ENCODE data around the gene CCDC186. TPM values are rescaled to one million over a fixed set of nuclear protein-coding genes. Genes with fewer than 3 reads are reported as not detected.

CCDC186 gene
- total RNA-seq, 1 donor, result 22.0 TPM

DNA sequence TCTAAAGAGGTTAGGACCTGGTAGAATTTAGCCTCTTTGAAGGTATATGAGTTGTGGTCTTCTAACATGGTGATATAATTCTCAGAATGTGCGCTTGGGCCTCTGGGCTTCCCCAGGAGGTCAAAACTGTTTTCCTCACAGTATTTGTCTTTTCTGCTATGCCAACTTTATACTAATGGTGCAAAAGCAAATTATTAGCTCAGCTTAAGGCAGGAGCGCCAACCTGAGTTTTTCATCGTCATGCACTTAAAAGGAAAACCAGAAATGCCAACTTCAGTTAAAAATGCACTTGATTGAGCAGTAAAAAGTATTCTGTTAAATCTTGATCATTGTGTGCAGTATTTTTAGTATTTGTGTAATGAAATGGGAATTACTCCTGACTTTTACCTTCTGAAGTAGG is 14.9 kb upstream of the CCDC186 start:
- TF ChIP-seq, protein P1, sequence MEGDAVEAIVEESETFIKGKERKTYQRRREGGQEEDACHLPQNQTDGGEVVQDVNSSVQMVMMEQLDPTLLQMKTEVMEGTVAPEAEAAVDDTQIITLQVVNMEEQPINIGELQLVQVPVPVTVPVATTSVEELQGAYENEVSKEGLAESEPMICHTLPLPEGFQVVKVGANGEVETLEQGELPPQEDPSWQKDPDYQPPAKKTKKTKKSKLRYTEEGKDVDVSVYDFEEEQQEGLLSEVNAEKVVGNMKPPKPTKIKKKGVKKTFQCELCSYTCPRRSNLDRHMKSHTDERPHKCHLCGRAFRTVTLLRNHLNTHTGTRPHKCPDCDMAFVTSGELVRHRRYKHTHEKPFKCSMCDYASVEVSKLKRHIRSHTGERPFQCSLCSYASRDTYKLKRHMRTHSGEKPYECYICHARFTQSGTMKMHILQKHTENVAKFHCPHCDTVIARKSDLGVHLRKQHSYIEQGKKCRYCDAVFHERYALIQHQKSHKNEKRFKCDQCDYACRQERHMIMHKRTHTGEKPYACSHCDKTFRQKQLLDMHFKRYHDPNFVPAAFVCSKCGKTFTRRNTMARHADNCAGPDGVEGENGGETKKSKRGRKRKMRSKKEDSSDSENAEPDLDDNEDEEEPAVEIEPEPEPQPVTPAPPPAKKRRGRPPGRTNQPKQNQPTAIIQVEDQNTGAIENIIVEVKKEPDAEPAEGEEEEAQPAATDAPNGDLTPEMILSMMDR (IDR thresholded peaks at IDR 0.05; ENCODE audit: insufficient read depth, low read depth, low read length), result no peak
- DNase-seq (ENCODE audit: low read depth), result no peak
- no peak overlapping the region for H3K4me3 ChIP-seq (ENCODE audit: low read depth, low read length)

- TF ChIP-seq, protein P1 (IDR thresholded peaks at IDR 0.05; ENCODE audit: insufficient read depth, low read depth, low read length), result no peak
- DNase-seq (ENCODE audit: low read depth), result no peak
These were observed 14.0 kb upstream of the CCDC186 start for GRCh38 chr10:114188001-114188400.

GRCh38 chr10:114184276-114184675 is 10.3 kb upstream of the CCDC186 start:
- DNase-seq (ENCODE audit: low read depth), result no peak
- H3K4me3 ChIP-seq (ENCODE audit: low read depth, low read length), result no peak overlapping the region
- TF ChIP-seq, protein P1 (IDR thresholded peaks at IDR 0.05; ENCODE audit: insufficient read depth, low read depth, low read length), result no peak

More at GRCh38 chr10:114188001-114188400, 14.0 kb upstream of the CCDC186 start:
- H3K4me3 ChIP-seq (ENCODE audit: low read depth, low read length), result no peak overlapping the region

GRCh38 chr10:114183563-114183962 is 9.6 kb upstream of the CCDC186 start:
- no peak overlapping the region for H3K4me3 ChIP-seq (ENCODE audit: low read depth, low read length)
- DNase-seq (ENCODE audit: low read depth), result no peak
- TF ChIP-seq, protein P1 (IDR thresholded peaks at IDR 0.05; ENCODE audit: insufficient read depth, low read depth, low read length), result no peak

DNA sequence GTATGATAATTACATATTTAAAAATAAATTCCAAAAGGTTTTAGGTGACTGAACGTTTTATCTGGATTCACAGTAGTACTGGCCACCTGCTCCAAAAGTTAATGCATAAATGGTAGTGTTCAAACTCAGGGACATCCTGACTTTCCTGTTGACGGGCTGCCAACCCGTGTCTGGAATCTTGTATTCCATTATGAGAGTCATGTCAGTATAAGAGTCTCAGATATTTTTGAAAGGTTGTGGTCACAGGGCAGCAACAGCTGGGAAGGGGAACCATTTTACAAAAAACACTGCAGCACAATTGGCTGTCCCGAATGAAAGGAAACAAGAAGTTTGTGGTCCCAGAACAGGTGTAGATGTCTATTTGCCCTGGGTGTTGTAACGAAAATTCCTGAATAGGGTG is 8.0 kb upstream of the CCDC186 start:
- TF ChIP-seq, protein P1 (IDR thresholded peaks at IDR 0.05; ENCODE audit: insufficient read depth, low read depth, low read length), result no peak
- no peak for DNase-seq (ENCODE audit: low read depth)
- no peak overlapping the region for H3K4me3 ChIP-seq (ENCODE audit: low read depth, low read length)

DNA sequence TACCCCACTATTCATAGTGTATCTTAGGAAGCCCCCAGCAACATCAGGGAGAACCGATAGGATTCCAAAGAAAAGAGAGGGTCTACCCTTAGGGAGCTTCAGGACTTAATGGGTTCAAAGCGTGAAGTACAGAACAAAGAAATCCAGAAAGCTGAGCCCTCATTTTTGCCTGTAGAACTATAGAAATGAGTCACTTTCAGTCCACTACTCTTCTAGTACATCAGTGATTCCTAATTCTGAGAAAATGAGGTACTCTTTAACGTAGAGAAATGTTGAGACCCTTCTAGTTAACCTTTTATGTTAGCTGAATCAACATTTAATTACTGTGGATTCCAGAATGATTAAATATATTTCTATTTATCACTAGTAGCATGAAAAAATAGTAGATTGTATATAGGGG is 6.9 kb upstream of the CCDC186 start:
- no peak for DNase-seq (ENCODE audit: low read depth)
- TF ChIP-seq, protein P1 (IDR thresholded peaks at IDR 0.05; ENCODE audit: insufficient read depth, low read depth, low read length), result no peak
- no peak overlapping the region for H3K4me3 ChIP-seq (ENCODE audit: low read depth, low read length)

GRCh38 chr10:114179747-114180146 is 5.7 kb upstream of the CCDC186 start:
- TF ChIP-seq, protein P1 (IDR thresholded peaks at IDR 0.05; ENCODE audit: insufficient read depth, low read depth, low read length), result no peak
- no peak overlapping the region for H3K4me3 ChIP-seq (ENCODE audit: low read depth, low read length)
- no peak for DNase-seq (ENCODE audit: low read depth)
